CD4-positive, alpha-beta T cell treated with Interferon gamma for 1 hour (primary cell): ENCODE results near the gene NME8.

Experiments used
- DNase-seq: peaks from one replicate; pipeline ENCODE4 v3.0.0-alpha.2; 2020

NME8 gene

GRCh38 chr7:37942934-37943610 is 94.7 kb downstream of the NME8 start:
- DNase-seq, result no peak

DNA sequence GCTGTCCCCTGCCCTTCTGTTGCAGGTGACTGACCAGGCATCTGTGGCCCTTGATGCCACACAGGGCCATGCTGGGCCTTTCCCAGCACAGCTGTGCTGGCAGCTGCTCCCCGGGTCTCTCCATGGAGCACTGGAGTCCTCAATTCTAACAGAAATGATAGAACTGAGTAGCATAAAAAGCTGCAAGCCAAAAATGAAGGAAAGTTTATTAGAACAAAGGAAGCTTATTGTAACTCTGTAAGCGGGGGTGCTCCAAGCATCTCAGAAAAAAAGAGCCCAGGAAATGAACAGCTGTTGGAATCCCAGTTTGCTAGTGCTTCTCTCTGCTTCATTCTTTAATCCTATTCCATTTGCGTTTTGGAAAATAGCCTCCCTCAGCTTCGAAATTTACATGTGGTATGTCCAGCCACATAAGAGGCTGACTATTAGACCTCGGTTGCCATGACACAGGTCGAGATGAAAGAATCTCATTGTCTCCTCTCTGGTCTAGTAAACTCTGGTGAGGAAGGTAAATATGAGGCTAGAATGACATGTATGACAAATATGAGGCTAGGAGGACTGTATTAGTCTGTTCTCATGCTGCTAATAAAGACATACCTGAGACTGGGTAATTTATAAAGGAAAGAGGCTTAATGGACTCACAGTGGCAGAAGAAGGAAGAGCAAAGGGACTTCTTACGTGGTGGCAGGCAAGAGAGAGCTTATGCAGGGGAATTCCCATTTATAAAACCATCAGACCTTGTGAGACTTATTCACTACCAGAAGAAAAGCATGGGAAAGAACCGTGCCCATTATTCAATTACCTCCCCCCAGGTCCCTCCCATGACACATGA is 95.7 kb downstream of the NME8 start:
- no peak for DNase-seq

DNA sequence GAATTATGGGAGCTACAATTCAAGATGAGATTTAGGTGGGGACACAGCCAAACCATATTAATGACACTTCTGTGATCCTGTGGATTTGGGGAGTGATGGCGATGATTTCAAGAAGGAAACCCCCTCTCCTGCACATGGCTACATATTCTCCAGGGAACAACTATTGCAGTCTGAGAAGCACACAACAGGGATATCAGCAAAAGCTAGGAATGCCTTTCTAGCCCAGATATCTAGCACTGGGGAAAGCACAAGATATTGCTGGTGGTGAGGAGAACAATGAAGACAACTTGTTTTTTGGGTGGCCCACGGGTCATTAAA is 96.3 kb downstream of the NME8 start:
- DNase-seq, result no peak

DNA sequence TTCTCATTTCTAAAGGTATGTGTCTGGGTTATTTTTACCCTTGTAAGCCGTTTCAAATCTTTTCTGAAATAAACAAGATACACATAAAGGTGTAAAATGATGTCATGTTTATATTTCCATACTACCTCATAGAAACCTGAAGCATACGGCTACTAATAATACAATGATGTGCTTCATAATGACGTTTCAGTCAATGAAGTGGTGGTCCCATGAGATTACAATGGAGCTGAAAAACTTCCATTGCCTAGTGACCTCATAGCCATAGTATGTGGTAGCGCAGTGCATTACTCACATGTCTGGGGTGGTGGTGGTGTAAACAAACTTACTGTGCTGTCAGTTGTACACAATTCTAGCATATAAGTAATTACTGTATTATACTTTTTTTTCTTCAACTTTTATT is 96.9 kb downstream of the NME8 start:
- no peak for DNase-seq

DNA sequence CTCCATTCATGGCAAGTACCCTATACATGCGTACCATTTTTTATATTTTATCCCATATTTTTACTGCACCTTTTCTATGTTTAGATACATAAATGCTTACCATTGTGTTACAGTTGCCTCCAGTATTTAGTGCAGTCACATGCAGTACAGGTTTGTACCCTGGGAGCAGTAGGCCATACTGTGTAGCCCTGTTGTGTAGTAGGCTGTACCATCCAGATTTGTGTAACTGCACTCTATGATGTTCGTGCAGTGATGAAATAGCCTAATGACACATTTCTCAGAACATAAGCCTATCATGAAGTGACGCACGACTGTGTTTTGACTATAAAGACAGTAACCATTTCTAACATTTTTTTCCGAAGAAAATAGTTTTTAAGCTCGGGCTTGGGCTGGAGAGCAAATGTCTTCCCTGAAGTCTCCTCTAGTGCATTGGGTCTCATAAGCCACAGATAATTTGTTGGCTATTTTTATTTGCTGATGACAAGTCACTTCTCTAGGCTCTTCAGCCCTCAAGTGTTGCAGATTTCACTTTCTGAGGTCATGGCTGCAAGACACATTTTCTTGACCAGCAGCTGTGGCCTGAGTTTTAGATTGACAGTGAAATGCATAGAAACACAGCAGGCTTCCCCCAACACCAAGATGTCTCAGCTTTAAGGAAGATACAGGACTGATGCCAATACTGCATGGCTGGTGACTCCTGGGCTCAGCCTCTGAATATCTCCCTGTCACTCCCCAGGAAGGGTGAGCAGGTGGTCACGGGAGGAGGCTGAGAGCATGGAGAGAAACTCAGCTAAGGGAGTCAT is 98.9 kb downstream of the NME8 start:
- no peak for DNase-seq

DNA sequence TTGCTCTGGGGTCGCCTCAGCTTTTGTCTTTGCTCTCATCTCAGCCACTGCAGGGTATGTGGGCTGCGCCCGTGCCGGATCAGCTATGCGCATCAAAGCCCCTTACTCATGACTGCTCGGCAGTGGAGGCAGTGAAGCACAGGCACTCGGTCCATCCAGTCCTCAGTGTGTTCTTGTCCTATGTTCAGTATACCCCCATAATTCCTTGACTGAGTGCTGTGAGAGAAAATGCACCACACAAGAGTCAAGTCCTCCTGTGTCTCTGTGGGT is 99.5 kb downstream of the NME8 start:
- no peak for DNase-seq
